GM21576 (cell line): Measurements from ENCODE around the gene EVA1A.
A peak's percentile ranks its signal among the peaks of the same experiment; 100 is the strongest.

Experiments
- ATAC-seq: cut with Tn5 transposase; IDR thresholded peaks from one replicate; pipeline ENCODE4 v1.9.1; 2021; ENCODE audit warnings: mild to moderate bottlenecking, moderate library complexity; ENCODE audit not compliant: unreplicated experiment

EVA1A gene

GRCh38 chr2:75560768-75561565, at the start of gene EVA1A:
EVA1A (minus strand) TSS chr2:75560939; CDS start chr2:75518140, 42,799 bp downstream.
- ATAC-seq: no peak

- no peak for ATAC-seq
Measured at GRCh38 chr2:75609937-75610508, 49.3 kb upstream of the EVA1A start.

GRCh38 chr2:75609334-75609689, 48.6 kb upstream of the EVA1A start:
- no peak for ATAC-seq

- ATAC-seq: peak; percentile 82
Measured at GRCh38 chr2:75608684-75609333, 48.1 kb upstream of the EVA1A start.

GRCh38 chr2:75607988-75608683, 47.4 kb upstream of the EVA1A start:
- ATAC-seq: no peak

- ATAC-seq: no peak
Measured at GRCh38 chr2:75607400-75607798, 46.7 kb upstream of the EVA1A start.

GRCh38 chr2:75606761-75607399, 46.1 kb upstream of the EVA1A start:
- no peak for ATAC-seq

- ATAC-seq: no peak
Measured at GRCh38 chr2:75605770-75606529, 45.2 kb upstream of the EVA1A start.

- ATAC-seq: no peak
Measured at GRCh38 chr2:75604484-75604883, 43.7 kb upstream of the EVA1A start.

- ATAC-seq: no peak
Measured at GRCh38 chr2:75603477-75603876, 42.7 kb upstream of the EVA1A start.

- no peak for ATAC-seq
Measured at GRCh38 chr2:75602724-75603342, 42.1 kb upstream of the EVA1A start.

GRCh38 chr2:75600461-75601011, 39.8 kb upstream of the EVA1A start:
- ATAC-seq: no peak

GRCh38 chr2:75598589-75599155, 37.9 kb upstream of the EVA1A start:
- ATAC-seq: no peak

- no peak for ATAC-seq
Measured at GRCh38 chr2:75597949-75598348, 37.2 kb upstream of the EVA1A start.

GRCh38 chr2:75596784-75597183, 36.0 kb upstream of the EVA1A start:
- no peak for ATAC-seq

- no peak for ATAC-seq
Measured at GRCh38 chr2:75595541-75596395, 35.0 kb upstream of the EVA1A start.

GRCh38 chr2:75594596-75594995, 33.9 kb upstream of the EVA1A start:
- ATAC-seq: no peak

GRCh38 chr2:75592888-75593287, 32.1 kb upstream of the EVA1A start:
- ATAC-seq: no peak
